ENCODE results near the gene CD86.

Gene CD86

DNA sequence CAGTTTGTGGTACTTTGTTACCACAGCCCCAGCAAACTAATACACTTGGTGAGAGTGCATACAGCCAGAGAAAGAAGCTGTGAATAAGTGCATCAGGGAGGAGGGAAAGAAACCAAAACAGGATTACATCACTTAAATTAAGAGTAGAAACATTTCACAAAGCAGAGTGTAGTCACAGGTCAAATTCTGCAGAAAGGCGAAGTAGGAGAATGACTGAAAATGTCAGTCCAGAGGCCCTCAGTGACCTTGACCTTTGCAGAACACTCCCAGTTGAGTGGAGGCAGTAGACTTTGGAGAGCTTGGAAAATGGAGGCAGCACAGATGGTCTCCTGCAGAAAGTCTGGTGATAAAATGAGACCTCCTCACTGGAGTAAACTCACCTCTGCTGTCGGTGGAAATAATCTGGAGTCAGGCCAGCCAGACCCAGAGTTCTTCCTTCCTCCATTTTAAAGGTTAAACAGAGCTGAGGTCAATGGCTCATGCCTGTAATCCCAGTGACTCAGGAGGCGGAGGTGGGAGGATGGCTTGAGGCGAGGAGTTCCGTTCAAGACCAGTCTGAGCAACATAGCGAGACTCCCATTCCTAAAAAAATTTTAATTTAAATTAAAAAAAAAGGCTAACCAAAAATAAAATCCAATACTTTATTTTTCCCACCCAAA lies 5.0 kb downstream of the CD86 start:
- DNase-seq: no peak

DNA sequence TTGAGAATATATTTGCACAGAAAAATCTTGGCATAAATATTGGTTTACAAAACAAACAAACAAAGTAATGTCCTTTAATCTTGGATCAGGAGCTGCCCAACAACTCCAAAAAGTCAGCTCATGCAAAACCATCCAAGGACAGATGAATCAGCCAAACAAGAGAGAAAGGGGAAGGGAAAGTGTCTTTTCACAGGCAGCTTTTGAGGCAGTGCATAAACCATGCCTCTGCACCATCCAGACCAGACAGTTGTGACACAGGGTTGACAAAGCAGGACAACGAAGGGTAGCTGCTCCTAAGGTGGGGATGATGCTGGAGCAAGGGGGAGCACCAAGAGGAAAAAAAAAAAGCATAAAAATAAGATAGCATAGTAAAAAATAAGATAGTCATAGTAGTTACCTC lies 8.7 kb downstream of the CD86 start:
- DNase-seq: no peak

DNA sequence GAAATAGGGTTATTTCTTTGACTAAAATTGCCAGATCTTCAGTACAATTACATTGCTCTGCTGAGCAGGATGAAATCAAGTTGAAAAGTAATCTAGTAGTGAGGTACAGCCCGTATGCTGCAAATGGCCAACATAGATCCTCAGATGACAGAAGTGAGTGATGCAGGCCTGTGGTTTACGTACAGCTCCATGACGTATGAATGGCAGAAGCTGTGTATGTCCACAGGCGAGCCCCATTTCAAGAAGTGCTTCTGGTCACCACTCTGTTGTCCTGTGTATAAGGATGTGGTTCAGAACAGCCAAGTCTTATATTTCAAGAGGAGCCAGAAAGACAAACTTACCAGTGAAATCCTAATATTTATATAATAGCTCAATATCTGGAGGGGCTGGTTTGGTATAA lies 9.2 kb downstream of the CD86 start:
- DNase-seq: no peak

DNA sequence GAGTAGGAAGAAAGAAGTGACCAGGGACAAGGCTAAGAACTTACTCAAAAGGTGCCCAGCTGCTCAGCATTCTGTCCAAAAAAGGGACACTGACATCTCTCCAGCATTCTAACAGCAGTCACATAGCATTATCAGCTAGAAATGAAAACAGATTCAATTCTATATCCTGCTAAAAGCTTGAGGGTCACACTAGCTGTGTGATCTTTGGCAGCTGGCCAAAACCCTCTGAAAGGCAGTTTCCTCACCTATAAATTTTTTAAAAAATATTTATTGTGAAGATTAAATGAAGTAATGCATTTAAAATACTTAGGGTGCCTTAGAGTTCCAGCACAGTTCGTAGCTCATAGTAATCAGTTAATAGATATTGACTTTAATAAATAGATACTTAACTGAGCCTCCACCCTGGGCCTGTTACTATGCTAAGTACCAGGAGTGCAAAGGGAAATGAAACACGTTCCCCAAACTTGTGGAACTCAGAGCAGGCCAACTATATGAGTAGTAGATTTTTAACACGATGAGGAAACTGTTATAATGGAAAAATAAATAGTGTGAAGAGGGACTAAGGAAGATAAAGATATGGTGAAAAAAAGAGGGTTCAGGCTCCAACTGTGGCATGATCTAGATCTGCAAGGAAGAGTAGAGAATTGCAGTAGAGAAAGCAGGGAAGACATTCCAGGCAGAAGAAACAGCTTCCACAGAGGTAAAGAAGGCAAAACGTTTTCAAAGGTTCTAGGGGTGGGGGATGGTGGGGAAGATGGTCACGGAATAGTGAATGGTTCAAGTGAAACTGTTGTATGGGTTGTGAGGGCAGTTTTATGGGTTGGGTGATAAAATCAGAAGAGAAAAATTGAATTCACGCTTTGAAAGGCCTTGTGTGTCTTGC lies 11.4 kb downstream of the CD86 start:
- no peak for DNase-seq

DNA sequence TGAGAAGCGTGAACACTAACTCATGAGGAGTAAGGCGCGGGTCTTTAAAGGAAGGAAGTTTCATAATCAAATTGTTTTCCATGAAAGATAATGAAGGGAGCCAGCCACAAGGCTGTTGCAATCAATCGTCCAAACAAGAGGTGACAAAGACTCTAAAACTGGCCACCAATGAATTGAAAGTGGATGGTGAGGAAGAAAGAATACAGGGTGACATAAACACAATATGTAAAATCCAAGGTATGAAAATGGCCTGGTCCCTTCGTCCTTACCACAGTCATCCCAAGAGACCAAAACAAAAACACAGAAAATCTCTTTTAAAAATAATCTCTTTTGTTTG lies 12.0 kb downstream of the CD86 start:
- DNase-seq: no peak

DNA sequence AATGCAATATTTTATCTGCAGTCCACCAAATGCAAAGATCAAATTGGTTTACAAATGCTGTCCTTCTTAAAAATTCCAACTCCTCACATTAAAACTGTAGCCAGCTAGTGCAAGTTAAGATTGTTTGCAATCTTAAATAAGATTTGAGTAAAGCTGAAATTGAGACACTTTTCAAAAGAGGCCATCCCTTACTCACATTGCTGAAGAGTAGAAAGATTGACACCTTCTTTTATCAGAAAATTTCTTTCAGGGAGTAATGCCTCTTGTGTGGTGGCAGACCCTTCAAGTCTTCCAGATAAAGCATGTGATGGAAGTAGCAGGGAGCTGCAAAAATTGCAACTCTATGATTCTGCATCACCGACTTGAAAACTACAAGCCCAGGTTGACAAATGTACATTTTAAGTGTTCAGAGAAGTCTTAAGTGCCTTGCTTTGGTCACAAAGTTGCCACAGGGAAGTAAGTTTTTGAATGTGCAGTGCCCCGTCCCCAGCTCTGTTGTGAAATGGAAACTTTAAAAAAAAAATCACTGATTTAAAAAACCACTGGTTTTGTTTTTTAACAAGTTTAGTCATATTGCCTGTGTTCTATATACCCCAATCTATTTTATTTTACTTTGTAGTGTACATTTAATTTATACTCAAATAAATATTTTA lies 12.6 kb downstream of the CD86 start:
- no peak for DNase-seq

DNA sequence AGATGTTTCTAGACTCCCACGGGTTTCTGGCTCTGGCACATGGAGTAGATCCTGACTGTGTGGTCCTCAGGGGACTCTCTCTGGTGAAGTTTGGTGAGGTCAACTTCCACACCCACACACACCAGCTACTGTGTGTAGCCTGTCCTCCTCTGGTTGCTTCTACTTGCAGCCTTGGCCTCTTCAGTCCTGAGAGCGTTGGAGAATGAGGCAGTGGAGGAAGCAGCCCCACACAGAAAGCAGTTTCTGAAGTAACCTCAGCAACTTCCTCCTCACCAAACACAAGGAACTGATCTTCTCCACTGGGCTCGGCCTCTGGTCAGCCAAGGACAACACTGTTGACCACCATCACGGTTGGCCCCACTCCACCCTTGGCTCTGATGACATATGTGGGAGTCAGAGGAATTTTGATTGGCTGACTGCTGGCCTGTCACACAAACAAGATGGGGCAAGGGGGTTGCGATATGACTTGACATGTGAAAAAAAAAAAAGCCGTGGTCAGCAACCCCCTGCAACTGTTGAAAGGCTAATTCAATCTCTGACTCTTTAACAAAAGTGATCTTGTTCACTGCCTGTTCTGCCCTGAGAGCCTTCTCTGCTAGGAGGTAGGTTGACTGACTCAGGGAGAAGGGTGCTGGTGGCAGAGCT lies 19.6 kb downstream of the CD86 start:
- DNase-seq: no peak

DNA sequence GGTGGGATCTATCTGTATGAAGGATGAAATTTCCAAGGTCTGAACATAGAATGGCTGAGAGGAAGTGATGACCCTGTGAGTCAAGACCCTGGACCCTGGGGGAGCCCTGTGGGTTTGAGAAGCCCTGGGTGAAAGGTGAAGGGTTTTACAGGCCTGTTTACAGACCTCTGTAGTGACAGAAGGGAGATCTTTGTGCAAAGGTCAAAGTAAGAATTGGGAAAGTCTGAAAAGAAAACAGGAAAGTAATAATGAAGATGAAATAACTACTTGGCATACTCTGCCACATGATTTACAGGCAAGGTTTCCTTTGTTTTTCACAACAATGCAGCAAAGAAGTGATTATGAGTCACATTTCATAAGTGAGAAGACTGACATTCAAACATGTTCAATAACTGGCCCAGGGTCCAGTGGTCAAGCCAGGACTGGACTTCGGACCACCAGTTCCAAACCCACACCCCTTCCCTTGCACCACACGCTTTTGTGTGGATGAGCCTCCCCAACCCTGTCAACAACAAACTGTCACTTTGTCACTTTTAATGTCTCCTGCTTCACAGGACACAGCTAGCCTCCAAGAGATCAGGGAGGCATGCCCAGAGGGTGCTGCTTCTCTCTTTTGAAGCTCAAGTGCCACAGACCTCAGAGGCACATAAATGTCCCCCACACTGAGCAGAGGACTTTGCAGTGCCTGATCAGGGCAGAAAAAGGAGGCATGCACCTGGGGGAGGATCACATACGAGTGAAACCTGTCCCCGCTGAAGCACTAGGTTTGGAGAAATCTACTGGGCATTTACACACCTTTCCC lies 21.5 kb downstream of the CD86 start:
- no peak for DNase-seq

DNA sequence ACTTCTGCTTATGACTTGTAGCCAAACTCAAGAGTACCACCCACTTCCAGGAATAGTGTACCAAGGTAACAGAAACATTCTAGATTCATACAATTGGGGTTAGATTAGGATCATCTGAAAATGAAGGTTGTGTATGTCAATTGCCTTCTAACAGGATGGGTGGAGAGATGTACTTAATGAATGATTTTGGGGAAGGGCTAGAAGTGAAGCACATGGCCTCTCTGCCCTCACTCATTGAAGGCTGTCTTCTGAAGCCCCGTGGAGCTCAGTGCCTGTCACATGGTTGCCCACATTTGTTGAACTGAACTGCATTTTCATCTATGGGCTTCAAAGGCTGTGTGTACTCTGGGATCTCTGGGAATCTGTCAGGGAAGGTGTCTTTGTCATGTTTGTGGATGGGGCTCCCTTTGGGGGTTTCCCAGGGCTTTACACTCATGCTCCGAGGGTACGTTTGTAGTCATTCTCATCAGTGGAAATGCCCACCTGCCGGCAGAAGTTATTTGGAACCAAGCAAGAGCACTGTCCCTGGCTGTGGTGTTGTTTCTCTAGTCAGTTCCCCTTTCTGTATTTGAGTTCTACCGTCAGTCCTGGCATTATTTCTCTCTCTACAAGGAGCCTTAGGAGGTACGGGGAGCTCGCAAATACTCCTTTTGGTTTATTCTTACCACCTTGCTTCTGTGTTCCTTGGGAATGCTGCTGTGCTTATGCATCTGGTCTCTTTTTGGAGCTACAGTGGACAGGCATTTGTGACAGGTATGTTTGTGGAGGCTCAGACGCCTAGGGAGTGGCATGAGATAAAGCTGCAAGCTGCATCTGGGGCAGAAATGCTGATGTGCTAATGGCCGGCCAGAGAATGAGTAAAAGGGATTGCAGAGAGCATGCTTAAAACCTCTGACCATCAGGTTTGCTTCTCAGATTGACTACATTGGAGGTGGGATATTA lies 22.4 kb downstream of the CD86 start:
- DNase-seq: no peak

DNA sequence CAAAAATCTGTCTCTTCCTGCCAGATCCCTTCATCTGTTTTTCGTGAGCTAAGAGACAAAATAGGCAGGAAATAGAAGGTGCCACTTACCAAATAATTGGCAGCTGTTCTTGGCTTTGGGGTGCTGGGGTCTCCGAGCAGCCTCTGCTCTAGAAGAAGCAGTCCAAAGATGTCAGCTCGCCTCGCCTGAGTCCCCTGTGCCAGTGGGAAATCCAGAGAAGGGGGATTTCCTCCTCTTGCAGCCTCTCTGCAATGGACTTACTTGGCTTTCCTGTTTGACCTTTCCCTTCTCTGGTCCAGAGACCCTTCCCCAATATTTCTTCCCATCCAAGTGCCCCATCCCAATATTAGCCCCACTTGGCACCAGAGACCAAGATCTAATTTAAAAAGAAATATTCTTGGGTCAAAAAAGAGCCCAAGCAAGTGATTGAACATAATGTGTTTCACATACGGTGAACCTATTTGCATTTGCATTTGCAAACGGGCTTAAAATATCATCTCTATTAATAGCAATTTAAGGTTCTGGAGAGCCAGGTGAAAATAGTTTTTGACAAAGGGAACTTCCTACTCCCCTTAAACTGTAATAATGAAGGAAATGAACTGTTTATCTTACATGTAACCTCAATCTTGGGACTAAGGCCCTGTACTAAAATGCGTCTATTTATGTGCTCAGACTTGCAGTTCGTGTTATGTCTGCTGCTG lies 23.2 kb downstream of the CD86 start:
- no peak for DNase-seq

DNA sequence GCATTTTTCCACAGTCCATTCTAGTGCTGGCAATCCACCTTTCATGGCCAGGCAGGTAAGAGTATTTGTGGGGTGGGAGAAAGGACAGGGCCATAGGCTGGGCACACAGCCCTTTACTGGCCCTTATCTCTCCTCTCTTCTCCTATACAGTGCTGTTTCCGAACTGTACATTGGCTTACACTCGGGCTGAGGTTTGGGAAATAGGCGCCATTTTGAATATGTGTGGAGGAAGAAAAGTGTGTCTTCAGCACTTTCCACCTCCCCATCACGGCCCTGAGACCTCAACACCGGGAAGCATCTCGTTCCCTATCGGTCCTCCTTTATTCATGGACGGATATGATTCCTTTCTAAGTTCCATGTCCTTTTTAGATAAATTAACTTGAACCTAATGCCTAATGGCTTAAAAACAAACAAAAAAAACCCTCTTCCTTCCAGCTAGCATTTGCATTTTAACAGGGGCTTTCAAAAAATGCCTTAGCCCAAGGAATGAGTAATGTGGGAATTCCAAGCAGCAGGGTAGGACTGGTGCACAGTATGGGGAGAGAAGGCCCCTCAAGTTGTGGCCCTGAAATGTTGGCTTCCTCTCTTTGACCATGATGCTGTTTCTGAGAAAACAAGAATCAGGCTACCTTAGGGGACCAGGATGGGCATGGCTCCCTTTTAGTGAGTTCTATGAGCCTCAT lies 24.5 kb downstream of the CD86 start:
- DNase-seq: no peak

DNA sequence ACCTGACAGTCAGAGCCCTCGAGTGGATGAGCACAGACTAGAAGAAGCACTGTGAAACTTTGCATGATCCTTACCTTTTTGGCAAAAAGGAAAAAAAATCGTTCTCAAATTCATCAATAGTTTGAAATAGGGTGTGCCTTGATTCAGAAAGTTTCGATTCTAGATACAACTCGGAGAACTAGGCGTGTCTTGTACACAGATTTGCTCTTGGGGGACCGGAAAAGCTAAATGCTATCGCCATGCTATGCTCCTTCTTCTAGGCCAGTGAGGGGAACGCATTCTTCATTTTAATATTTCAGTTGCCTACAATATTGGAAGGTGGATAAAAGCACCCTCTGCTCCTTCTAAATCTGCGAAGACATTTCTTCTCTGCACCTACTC lies 25.0 kb downstream of the CD86 start:
- no peak for DNase-seq

DNA sequence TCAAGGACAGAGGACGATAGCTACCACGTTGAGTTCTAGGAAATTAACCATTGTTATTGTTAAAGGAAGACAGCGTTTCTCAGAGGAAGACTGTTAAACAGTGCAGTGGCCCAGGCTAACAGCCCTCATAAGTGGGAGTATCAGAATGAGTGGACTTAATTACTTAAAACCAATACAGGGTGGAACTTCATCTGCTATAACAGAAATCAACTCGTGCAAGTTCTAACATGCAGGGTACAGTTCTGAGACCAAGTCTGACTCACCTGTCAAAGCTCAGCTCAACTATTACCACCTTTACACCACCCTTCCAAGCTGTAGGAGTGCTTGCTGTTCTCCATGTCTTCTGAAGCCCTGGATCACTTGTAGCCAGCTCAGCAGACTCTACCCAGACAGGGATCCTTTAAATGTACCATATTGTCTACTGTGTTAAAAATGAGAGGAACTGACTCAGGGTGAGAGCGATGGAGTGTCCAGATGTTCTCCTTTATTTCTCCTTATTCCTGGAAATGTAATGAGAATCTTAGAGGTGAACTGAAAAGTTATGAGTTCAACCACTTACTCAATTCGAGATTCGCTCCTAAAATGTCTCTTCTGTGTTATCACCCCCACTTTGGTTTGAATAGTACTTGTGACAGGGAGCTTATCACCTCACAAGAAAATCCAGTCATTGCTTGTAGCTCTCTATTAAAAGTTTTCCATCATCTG lies 26.5 kb downstream of the CD86 start:
- DNase-seq: no peak

DNA sequence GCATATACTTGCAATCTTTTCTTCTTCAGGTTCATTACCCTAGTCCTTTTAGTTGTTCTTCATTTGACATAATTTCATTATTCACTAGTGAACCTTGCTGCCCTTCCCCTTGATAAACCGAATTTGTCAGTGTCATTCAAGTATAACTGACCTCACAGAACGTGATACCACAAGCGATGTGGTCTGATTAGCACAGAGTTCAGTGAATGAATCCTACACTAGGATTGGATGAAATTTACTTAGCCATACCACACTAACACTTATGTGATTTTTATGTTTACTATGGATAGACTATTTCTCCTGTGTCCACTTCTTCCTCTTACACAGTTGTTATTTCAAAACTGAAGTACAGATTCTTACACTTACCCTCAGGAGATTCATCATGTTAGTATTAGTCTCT lies 27.2 kb downstream of the CD86 start:
- no peak for DNase-seq

DNA sequence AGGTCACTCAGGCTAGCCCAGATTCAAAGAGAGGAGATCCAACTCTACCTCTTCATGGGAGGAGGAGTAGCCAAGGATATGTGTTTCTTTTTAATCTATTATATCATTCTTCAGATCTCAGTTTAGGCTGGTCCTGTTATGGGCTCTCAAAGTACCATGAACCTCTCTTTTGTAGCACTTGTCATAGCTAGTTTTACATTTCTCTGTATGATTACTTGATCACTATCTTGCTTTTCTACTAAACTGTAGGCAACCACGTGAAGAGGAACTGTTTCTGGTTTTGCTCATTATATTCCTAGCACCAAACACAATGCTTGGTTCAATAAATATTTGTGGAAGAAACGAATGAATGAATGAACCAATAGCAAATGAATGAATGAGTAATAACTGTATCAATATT lies 29.6 kb downstream of the CD86 start:
- DNase-seq: no peak

DNA sequence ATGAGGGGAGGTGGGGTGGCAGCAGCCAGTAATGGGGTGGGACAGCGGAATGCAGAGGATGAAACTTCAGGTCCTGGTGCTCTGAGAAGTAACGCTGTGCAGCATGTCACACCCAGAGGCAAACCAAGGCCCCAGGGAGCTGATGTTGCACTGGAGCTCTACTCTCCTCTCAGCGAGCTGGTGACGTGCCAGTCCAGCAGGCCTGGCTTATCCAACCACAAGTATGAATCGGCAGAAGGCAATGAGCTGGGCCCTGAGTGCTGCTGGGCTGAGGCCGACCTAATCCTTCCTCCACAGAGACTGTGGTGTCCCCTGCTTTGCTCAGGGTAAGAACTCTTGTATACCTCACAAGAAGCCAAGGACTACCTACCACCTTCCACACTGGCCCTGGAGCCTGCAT lies 30.5 kb downstream of the CD86 start:
- DNase-seq: no peak

DNA sequence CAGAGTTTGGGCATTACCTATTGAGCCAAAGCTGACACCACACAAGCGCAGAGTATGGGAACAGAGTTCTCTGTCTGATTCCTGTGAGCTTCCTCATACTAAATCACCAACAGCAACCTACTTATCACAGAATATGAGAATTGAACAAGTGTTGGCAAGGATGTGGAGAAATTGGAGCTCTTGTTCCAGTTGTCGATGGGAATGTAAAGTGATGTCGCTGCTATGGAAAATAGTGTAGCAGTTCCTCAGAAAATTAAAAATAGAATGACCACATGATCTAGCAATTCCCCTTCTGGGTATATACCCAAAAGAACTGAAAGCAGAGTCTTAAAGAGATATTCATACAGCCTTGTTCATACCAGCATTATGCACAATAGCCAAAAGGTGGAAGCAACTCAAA lies 33.4 kb downstream of the CD86 start:
- no peak for DNase-seq

DNA sequence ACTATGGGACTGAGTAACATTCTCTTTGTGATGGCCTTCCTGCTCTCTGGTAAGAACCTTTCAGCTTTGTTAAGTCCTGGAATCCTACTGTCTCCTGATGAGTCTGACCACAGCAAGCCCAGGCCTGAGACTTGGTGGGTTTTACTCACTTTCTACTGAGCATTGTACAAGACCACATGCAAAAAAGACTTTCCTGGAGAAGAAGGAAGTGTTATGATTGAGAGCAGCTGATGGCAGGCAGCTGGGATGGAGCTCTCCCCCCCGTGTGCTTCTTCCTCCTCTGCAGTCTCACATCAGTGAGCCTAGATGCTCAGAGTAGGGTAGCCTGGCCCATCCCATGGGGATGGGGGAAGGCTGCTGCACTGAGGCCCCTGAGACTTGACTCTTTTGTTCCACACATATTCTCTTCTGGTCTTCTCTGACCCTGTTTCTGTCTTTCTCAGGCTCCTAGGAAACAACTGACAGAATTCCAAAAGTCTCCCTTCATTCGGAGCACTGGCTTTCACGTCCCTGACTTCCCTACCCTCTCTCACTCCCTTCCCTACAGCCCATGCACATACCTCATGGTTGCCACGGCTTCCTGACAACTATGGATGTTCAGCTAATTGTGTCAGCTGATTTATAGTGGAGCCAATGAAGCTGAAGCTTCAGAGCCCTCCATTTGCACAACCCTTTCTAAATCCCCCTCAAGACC lies 36.6 kb downstream of the CD86 start:
- DNase-seq: no peak

Measured in NCI-H1930 (cell line).